ENCODE measurements around the gene UBE2E2.

UBE2E2 gene

GRCh38 chr3:23489300-23490158 lies 286.4 kb downstream of the UBE2E2 start:
- Histone ChIP-seq H3K36me3 (ENCODE audit: control insufficient read depth in 2 of 2, insufficient read depth in 1 of 2, low read length in 2 of 2) (no peaks in the 10 kb centered on the region), H3K4me1 (ENCODE audit: control insufficient read depth, insufficient read depth, low read length) (peaks cover 7% of the 10 kb centered on the region), H3K4me3 (ENCODE audit: low read depth, low read length) (no peak overlapping the region), H3K9me3 (ENCODE audit: control insufficient read depth, insufficient read depth, low read depth, low read length) (no peaks in the 10 kb centered on the region), H3K27ac (ENCODE audit: extremely low read depth, low read depth, low read length) (no peak overlapping the region)
- ChIA-PET CTCF (interaction anchor here (0.6 kb wide), 1 partner anchor 279 kb away, joined by 6 read pairs; no protein-coding TSS in a partner anchor), POLR2A (no interaction called here)
- TF ChIP-seq PRDM10 (tag by site-specific recombination; IDR thresholded peaks at IDR 0.05) (0 out of 2 replicates have a peak, but pooled peaks have one; percentile 36), ZNF391 (tag by site-specific recombination; IDR thresholded peaks at IDR 0.05; ENCODE audit: borderline replicate concordance, low read depth) (no peak)

- ChIA-PET CTCF (interaction anchor here (0.6 kb wide), 1 partner anchor 279 kb away, joined by 6 read pairs; no protein-coding TSS in a partner anchor), POLR2A (no interaction called here)
- H3K36me3 ChIP-seq (ENCODE audit: control insufficient read depth in 2 of 2, insufficient read depth in 1 of 2, low read length in 2 of 2) = no peaks in the 10 kb centered on the region
- H3K9me3 ChIP-seq (ENCODE audit: control insufficient read depth, insufficient read depth, low read depth, low read length) = no peaks in the 10 kb centered on the region
- no peak overlapping the region for H3K4me3 ChIP-seq (ENCODE audit: low read depth, low read length)
- peaks cover 10% of the 10 kb centered on the region for H3K4me1 ChIP-seq (ENCODE audit: control insufficient read depth, insufficient read depth, low read length)
- H3K27ac ChIP-seq (ENCODE audit: extremely low read depth, low read depth, low read length) = no peak overlapping the region
- TF ChIP-seq ZNF704 (tag by site-specific recombination; IDR thresholded peaks at IDR 0.05) (no peak), ZSCAN18 (tag by site-specific recombination; IDR thresholded peaks at IDR 0.05) (no peak), ZNF571 (tag by site-specific recombination; IDR thresholded peaks at IDR 0.05) (no peak), ZNF670 (tag by site-specific recombination; IDR thresholded peaks at IDR 0.05; ENCODE audit: low read depth) (no peak), ZNF37A (tag by site-specific recombination; IDR thresholded peaks at IDR 0.05) (no peak), ZNF391 (tag by site-specific recombination; IDR thresholded peaks at IDR 0.05; ENCODE audit: borderline replicate concordance, low read depth) (no peak), ZFP69B (tag by site-specific recombination; IDR thresholded peaks at IDR 0.05) (no peak)
These were observed 287.3 kb downstream of the UBE2E2 start for GRCh38 chr3:23490459-23490858.

- CTCF ChIA-PET = no interaction called here
- H3K4me1 ChIP-seq (ENCODE audit: control insufficient read depth, insufficient read depth, low read length) = peaks cover 11% of the 10 kb centered on the region
- H3K36me3 ChIP-seq (ENCODE audit: control insufficient read depth in 2 of 2, insufficient read depth in 1 of 2, low read length in 2 of 2) = no peaks in the 10 kb centered on the region
- no peaks in the 10 kb centered on the region for H3K9me3 ChIP-seq (ENCODE audit: control insufficient read depth, insufficient read depth, low read depth, low read length)
- H3K27ac ChIP-seq (ENCODE audit: extremely low read depth, low read depth, low read length) = no peak overlapping the region
- POLR2A ChIA-PET = no interaction called here
- no peak overlapping the region for H3K4me3 ChIP-seq (ENCODE audit: low read depth, low read length)
- TF ChIP-seq ZNF398 (tag by site-specific recombination; IDR thresholded peaks at IDR 0.05) (no peak), ZNF596 (tag by site-specific recombination; IDR thresholded peaks at IDR 0.05) (no peak), ZNF488 (tag by site-specific recombination; IDR thresholded peaks at IDR 0.05) (no peak), ZNF37A (tag by site-specific recombination; IDR thresholded peaks at IDR 0.05) (no peak), PRDM4 (tag by site-specific recombination; IDR thresholded peaks at IDR 0.05) (no peak), ZNF292 (tag by site-specific recombination; IDR thresholded peaks at IDR 0.05; ENCODE audit: borderline replicate concordance, low read depth) (no peak), ZNF23 (tag by site-specific recombination; IDR thresholded peaks at IDR 0.05; ENCODE audit: borderline replicate concordance) (no peak), MEIS1 (CRISPR knock-in tag; IDR thresholded peaks at IDR 0.05; ENCODE audit: borderline replicate concordance) (no peak)
These were observed 288.9 kb downstream of the UBE2E2 start for GRCh38 chr3:23492057-23492456.

All from HEK293 (cell line).